Measurements from ENCODE around the gene INPP5E.
A peak's percentile ranks its signal among the peaks of the same experiment; 100 is the strongest.

Gene INPP5E

GRCh38 chr9:136439481-136440408 is at the start of gene INPP5E:
Gene INPP5E, minus strand, starts transcription at chr9:136439845. Its CDS starts 426 bp downstream, at chr9:136439419.
- DNase-seq = peak; percentile 52

GRCh38 chr9:136488247-136489214 is 48.9 kb upstream of the INPP5E start:
- DNase-seq = peak; percentile 12

- no peak for DNase-seq
These were observed 48.0 kb upstream of the INPP5E start for GRCh38 chr9:136487672-136488071.

- no peak for DNase-seq
These were observed 47.4 kb upstream of the INPP5E start for GRCh38 chr9:136486823-136487620.

- no peak for DNase-seq
These were observed 46.5 kb upstream of the INPP5E start for GRCh38 chr9:136486131-136486530.

GRCh38 chr9:136485049-136486045 is 45.7 kb upstream of the INPP5E start:
- peak; percentile 38 for DNase-seq

- no peak for DNase-seq
These were observed 44.8 kb upstream of the INPP5E start for GRCh38 chr9:136484153-136485048.

- peak; percentile 85 for DNase-seq
These were observed 44.0 kb upstream of the INPP5E start for GRCh38 chr9:136483589-136484152.

- peak; percentile 82 for DNase-seq
These were observed 43.3 kb upstream of the INPP5E start, which contains the start of gene SEC16A for GRCh38 chr9:136482793-136483588. Gene SEC16A, minus strand, starts transcription at chr9:136483040. Its CDS starts 5,425 bp downstream, at chr9:136477615.

- peak; percentile 6 for DNase-seq
These were observed 42.6 kb upstream of the INPP5E start for GRCh38 chr9:136482046-136482792.

- DNase-seq = no peak
These were observed 41.9 kb upstream of the INPP5E start for GRCh38 chr9:136481558-136481957.

GRCh38 chr9:136476369-136477150 is 36.9 kb upstream of the INPP5E start:
- DNase-seq = no peak

GRCh38 chr9:136474974-136475865 is 35.6 kb upstream of the INPP5E start:
- DNase-seq = no peak

- no peak for DNase-seq
These were observed 34.5 kb upstream of the INPP5E start for GRCh38 chr9:136474021-136474640.

GRCh38 chr9:136473354-136473721 is 33.7 kb upstream of the INPP5E start:
- DNase-seq = no peak

Measured in NCI-H226 (cell line).